K562 (cell line): ENCODE measurements around the gene SPPL3. TPM values are rescaled to one million over a fixed set of nuclear protein-coding genes. Genes with fewer than 3 reads are reported as not detected.

Experiments used
- ATAC-seq: fragments of 200-7000 bp; cut with Tn5 transposase; 3 replicates; pipeline ENCODE4 v1.9.1; 2020; ENCODE audit warnings: moderate library complexity
- BruUV-seq: library from RNA; stranded (reverse); fragments of 400-500 nt; replicated peaks from 2 replicates; lab custom pipeline; 2021; lab: Mats Ljungman, UMichigan
- CTCF ChIA-PET: fragments of 300-600 bp; formaldehyde crosslinking; extraction: SDS; loops from one replicate; lab custom pipeline; 2021; ENCODE audit warnings: low intra/inter-chr PET ratio; lab: Yijun Ruan, JAX
- POLR2A ChIA-PET: fragments of 300-600, 350-650 bp; sonication (Branson Sonifier 250); formaldehyde crosslinking; extraction: SDS; loops from one replicate; lab custom pipeline; 2021; ENCODE audit warnings: antibody characterized with exemption, inconsistent platforms; lab: Yijun Ruan, JAX
- DNase-seq, 4 experiments: peaks; one replicate each; pipeline versions ENCODE4 v3.0.0 to v3.0.0-alpha.2; 2011 to 2018; ENCODE audit warnings: low spot score in 3 of 4, mixed read lengths in 3 of 4; ENCODE audit errors: extremely low read depth in 1 of 4
- FAIRE-seq: peaks from 2 replicates; lab custom pipeline; 2011; peaks lifted over from hg19 to GRCh38; lab: Jason Lieb, UNC
- H2AFZ ChIP-seq: 2 replicates; pipeline ENCODE4 v1.6.0; 2011; ENCODE audit warnings: low read depth, low read length, control low read depth, inconsistent platforms
- H3K27ac ChIP-seq: fragments of 200-600 bp; 3 replicates; pipeline ENCODE4 v1.8.0; 2011; ENCODE audit warnings: low read depth, mild to moderate bottlenecking, control low read depth, inconsistent platforms, low read length, moderate library complexity, mixed read lengths; ENCODE audit errors: extremely low read depth
- H3K27me3 ChIP-seq, 2 experiments: fragments of 300-600 bp in 1 of 2; 2 replicates in 1 of 2; 3 replicates in 1 of 2; pipeline versions ENCODE4 v1.6.0 to v1.8.0; 2011; ENCODE audit warnings: inconsistent platforms in 2 of 2, low read length in 2 of 2, mild to moderate bottlenecking in 1 of 2, mixed read lengths in 1 of 2, moderate library complexity in 1 of 2; ENCODE audit not compliant: control insufficient read depth in 2 of 2, insufficient read depth in 2 of 2
- H3K36me3 ChIP-seq: fragments of 300-600 bp; 3 replicates; pipeline ENCODE4 v1.8.0; 2011; ENCODE audit warnings: mild to moderate bottlenecking, low read length, inconsistent platforms; ENCODE audit not compliant: control insufficient read depth, insufficient read depth
- H3K4me1 ChIP-seq, 2 experiments: fragments of 200-600 bp in 1 of 2; replicated peaks in 1 of 2; 2 replicates in 1 of 2; 3 replicates in 1 of 2; pipeline versions ENCODE4 v1.5.1 to v1.8.0; 2011; ENCODE audit warnings: inconsistent platforms in 2 of 2, low read length in 2 of 2, mild to moderate bottlenecking in 1 of 2, mixed read lengths in 1 of 2, moderate library complexity in 1 of 2; ENCODE audit not compliant: control insufficient read depth in 2 of 2, insufficient read depth in 2 of 2
- H3K4me2 ChIP-seq: 2 replicates; pipeline ENCODE4 v1.6.1; 2011; ENCODE audit warnings: low read length, control low read depth, inconsistent platforms, mixed read lengths; ENCODE audit not compliant: insufficient read depth
- H3K4me3 ChIP-seq: fragments of 200-600 bp; sonication (generic), shearing (Covaris generic); 2 replicates; pipeline ENCODE4 v1.5.1; 2016; ENCODE audit warnings: control low read depth, inconsistent platforms
- H3K79me2 ChIP-seq: fragments of 200-600 bp; 3 replicates; pipeline ENCODE4 v1.8.0; 2011; ENCODE audit warnings: low read length, inconsistent platforms; ENCODE audit not compliant: control insufficient read depth, insufficient read depth
- H3K9ac ChIP-seq, 2 experiments: 2 replicates each; pipeline versions ENCODE4 v1.6.0 to v1.6.1; 2011; ENCODE audit warnings: low read depth in 2 of 2, low read length in 2 of 2, control low read depth in 1 of 2, inconsistent platforms in 1 of 2, mild to moderate bottlenecking in 1 of 2, mixed read lengths in 1 of 2; ENCODE audit not compliant: insufficient read depth in 1 of 2
- H3K9me1 ChIP-seq: one replicate; pipeline ENCODE4 v1.6.0; 2011; ENCODE audit warnings: inconsistent platforms, mild to moderate bottlenecking, low read length, moderate library complexity; ENCODE audit not compliant: control insufficient read depth, insufficient read depth
- H3K9me3 ChIP-seq: replicated peaks from 2 replicates; pipeline ENCODE4 v1.5.1; 2011; ENCODE audit warnings: low read depth, low read length, inconsistent platforms; ENCODE audit not compliant: control insufficient read depth, insufficient read depth
- H4K20me1 ChIP-seq: replicated peaks from 2 replicates; pipeline ENCODE4 v1.6.1; 2011; ENCODE audit warnings: low read length, inconsistent platforms, mixed read lengths; ENCODE audit not compliant: control insufficient read depth, insufficient read depth
- BCOR ChIP-seq: fragments of 450-650 bp; IDR thresholded peaks from 2 replicates; pipeline ENCODE4 v1.6.1; 2016
- CTBP1 ChIP-seq: fragments of 450-650 bp; IDR thresholded peaks from 2 replicates; pipeline ENCODE4 v1.6.1; 2016; ENCODE audit warnings: borderline replicate concordance
- CTCF ChIP-seq, 3 experiments: IDR thresholded peaks in 2 of 3; conservative IDR thresholded peaks in 1 of 3; 2 replicates each; pipeline ENCODE4 v1.5.1; 2011 to 2012; ENCODE audit warnings: low read length in 3 of 3, mild to moderate bottlenecking in 3 of 3, control low read depth in 2 of 3, improper control_type of control experiment in 1 of 3, inconsistent platforms in 1 of 3, low read depth in 1 of 3, mixed read lengths in 1 of 3, moderate library complexity in 1 of 3; ENCODE audit not compliant: insufficient read depth in 2 of 3
- E2F8 ChIP-seq: fragments of 450-650 bp; IDR thresholded peaks from 2 replicates; pipeline ENCODE4 v1.7.1; 2018; ENCODE audit warnings: mild to moderate bottlenecking, low read depth; ENCODE audit not compliant: partially characterized antibody
- EHMT2 ChIP-seq: fragments of 450-650 bp; IDR thresholded peaks from 2 replicates; pipeline ENCODE4 v1.6.1; 2018; ENCODE audit warnings: antibody characterized with exemption
- EP400 ChIP-seq: fragments of 450-650 bp; IDR thresholded peaks from 2 replicates; pipeline ENCODE4 v1.6.1; 2017; ENCODE audit warnings: antibody characterized with exemption, mild to moderate bottlenecking, moderate library complexity
- HIVEP1 ChIP-seq: fragments of 250-450 bp; sonication (Bioruptor Pico); IDR thresholded peaks from 2 replicates; pipeline ENCODE4 v1.4.0; 2020; ENCODE audit warnings: mild to moderate bottlenecking
- MLX ChIP-seq, 2 experiments: fragments of 450-650 bp in 1 of 2; sonication (generic) in 1 of 2; formaldehyde crosslinking; conservative IDR thresholded peaks; 2 replicates each; pipeline versions ENCODE4 v1.4.0 to v1.8.1; 2020 to 2022; ENCODE audit warnings: mild to moderate bottlenecking in 1 of 2, missing genetic modification reagents in 1 of 2
- POLR2G ChIP-seq: fragments of 200-400 bp; formaldehyde crosslinking; IDR thresholded peaks from 2 replicates; pipeline ENCODE4 v1.6.1; 2017; ENCODE audit warnings: low read depth, mild to moderate bottlenecking, antibody characterized with exemption, low read length, moderate library complexity
- RBFOX2 ChIP-seq: fragments of 200-400 bp; formaldehyde crosslinking; IDR thresholded peaks from 2 replicates; pipeline ENCODE4 v1.6.1; 2017; ENCODE audit warnings: low read depth, mild to moderate bottlenecking, low read length, moderate library complexity
- RBM25 ChIP-seq: fragments of 200-400 bp; formaldehyde crosslinking; IDR thresholded peaks from 2 replicates; pipeline ENCODE4 v1.6.1; 2018; ENCODE audit warnings: low read length, low read depth, moderate library complexity; ENCODE audit not compliant: severe bottlenecking
- SIRT6 ChIP-seq: IDR thresholded peaks from one replicate; pipeline ENCODE4 v1.6.1; 2012; ENCODE audit warnings: low read depth, mild to moderate bottlenecking, control low read depth, inconsistent platforms, low read length, moderate library complexity
- TBL1XR1 ChIP-seq, 2 experiments: IDR thresholded peaks; 2 replicates each; pipeline ENCODE4 v1.6.1; 2012; ENCODE audit warnings: improper control_type of control experiment in 2 of 2, low read length in 2 of 2, mild to moderate bottlenecking in 1 of 2
- ZC3H11A ChIP-seq: IDR thresholded peaks from 2 replicates; pipeline ENCODE4 v1.6.1; 2012; ENCODE audit warnings: low read depth, low read length, improper control_type of control experiment
- WGBS: fragments of 100-300 bp; shearing (Covaris generic); methylation state at CpG from one replicate; pipeline ENCODE4 v1.1.6; 2016; ENCODE audit warnings: low coverage, mixed read lengths; ENCODE audit not compliant: insufficient coverage; ENCODE audit errors: missing lambda C conversion rate; 5-methylcytosine and 5-hydroxymethylcytosine counted together
- in situ Hi-C: fragments of 300-500 bp; cut with MboI; formaldehyde crosslinking; loops from 4 replicates; pipeline ENCODE4 v1.15.0; 2018; ENCODE audit warnings: inconsistent platforms, mixed read lengths
- intact Hi-C: fragments of 100-400 bp; cut with micrococcal nuclease; formaldehyde crosslinking; loops from 2 replicates; pipeline ENCODE4 v1.14.2; 2022
- polyA plus RNA-seq, 8 experiments: library from polyadenylated mRNA; depleted of rRNA in 4 of 8; stranded (reverse) in 5 of 8; unstranded in 3 of 8; fragments of >200 nt; fragmentation: Nextera tagmentation in 2 of 8; fragmentation: Illumina TruSeq in 1 of 8; extraction: Ambion mirVana in 2 of 8; extraction: Trizol in 1 of 8; gene quantifications; 2 replicates each; pipeline versions ENCODE4 v1.2.1 to v1.2.3, GENCODE V29; 2011 to 2014; ENCODE audit warnings: inconsistent platforms in 1 of 8, missing spikeins in 1 of 8
- total RNA-seq, 7 experiments: library from RNA; depleted of rRNA in 6 of 7; stranded (reverse); fragments of >200 nt in 6 of 7; fragmentation: Illumina TruSeq in 2 of 7; extraction: Trizol in 2 of 7; gene quantifications; 2 replicates each; pipeline versions ENCODE4 v1.2.1 to v1.2.3, GENCODE V29; 2011 to 2021; ENCODE audit warnings: low replicate concordance in 1 of 7

The SPPL3 gene
- total and polyA plus RNA-seq, 9 of the 15 experiments (the other 6 are each of a cell fraction or from before 2014, with no cell fraction given), result 2.9 to 32.1 (median 7.1) TPM

GRCh38 chr12:120738252-120739030 is 165.7 kb downstream of the SPPL3 start:
- H4K20me1 ChIP-seq, result 0 out of 2 replicates have a peak, but pooled peaks cover 5% of the 10 kb centered on the region
- H3K79me2 ChIP-seq, result no peaks in the 10 kb centered on the region
- BruUV-seq, result no TSS peak
- peaks cover 0 to 16% of the 10 kb centered on the region in 2 experiments; a peak in 2 of 5 replicates for H3K4me1 ChIP-seq
- H3K9ac ChIP-seq, result no peak overlapping the region
- ChIA-PET POLR2A (interaction anchor here (0.5 to 0.8 kb wide), 5 partner anchors 18 to 558 kb away, joined by 3 read pairs; no protein-coding TSS in a partner anchor), CTCF (no interaction called here)
- DNase-seq, result no peak
- no peak for ATAC-seq
- TF ChIP-seq EP400 (no peak), CTBP1 (no peak), CTCF (IDR thresholded peaks at IDR 0.05 in 2 of 3, conservative IDR thresholded peaks at IDR 0.05 in 1 of 3; ENCODE audit: insufficient read depth in 2 of 3, low read depth in 1 of 3, low read length in 3 of 3) (0 out of 6 replicates have a peak, but pooled peaks of 1 of the 3 experiments have one; percentile 2), BCOR (no peak), EHMT2 (no peak), ZC3H11A (no peak), MLX (CRISPR knock-in tag; conservative IDR thresholded peaks at IDR 0.05) (no peak), RBM25 (no peak), TBL1XR1 (IDR thresholded peaks at IDR 0.05; ENCODE audit: low read length in 2 of 2) (no peak), SIRT6 (no peak), POLR2G (no peak; the same call in 1 of the 2 replicates), HIVEP1 (CRISPR knock-in tag) (no peak), RBFOX2 (0 out of 2 replicates have a peak, but pooled peaks have one; percentile 8), E2F8 (no peak)
- intact Hi-C loops, result no loop called here
- peaks cover 12% of the 10 kb centered on the region; the same call in 1 of the 3 replicates for H3K36me3 ChIP-seq
- H2AFZ ChIP-seq, result no peak overlapping the region
- no peak overlapping the region for H3K4me2 ChIP-seq
- no peaks in the 10 kb centered on the region for H3K9me1 ChIP-seq
- no peaks in the 10 kb centered on the region for H3K9me3 ChIP-seq
- WGBS, result 90% methylated on average over 27 of the region's 31 CpGs
- H3K4me3 ChIP-seq, result no peak overlapping the region
- H3K27ac ChIP-seq, result no peak overlapping the region
- FAIRE-seq, result no peak
- H3K27me3 ChIP-seq, result no peaks in the 10 kb centered on the region
- in situ Hi-C loops, result no loop called here
